GM21786 (cell line): ENCODE measurements around the gene TAF4.
"Not testable (repeated sequence)": the region's sequence is repeated elsewhere in the genome, so short reads cannot be mapped to it uniquely, and the experiment has no call there.

Experiments used
- ATAC-seq: cut with Tn5 transposase; IDR thresholded peaks from one replicate; pipeline ENCODE4 v1.9.1; 2021; ENCODE audit not compliant: unreplicated experiment

The TAF4 gene

GRCh38 chr20:61980647-61981583 lies 84.8 kb downstream of the TAF4 start:
- ATAC-seq, result no peak

GRCh38 chr20:61979701-61980635 lies 85.7 kb downstream of the TAF4 start:
- ATAC-seq, result no peak

DNA sequence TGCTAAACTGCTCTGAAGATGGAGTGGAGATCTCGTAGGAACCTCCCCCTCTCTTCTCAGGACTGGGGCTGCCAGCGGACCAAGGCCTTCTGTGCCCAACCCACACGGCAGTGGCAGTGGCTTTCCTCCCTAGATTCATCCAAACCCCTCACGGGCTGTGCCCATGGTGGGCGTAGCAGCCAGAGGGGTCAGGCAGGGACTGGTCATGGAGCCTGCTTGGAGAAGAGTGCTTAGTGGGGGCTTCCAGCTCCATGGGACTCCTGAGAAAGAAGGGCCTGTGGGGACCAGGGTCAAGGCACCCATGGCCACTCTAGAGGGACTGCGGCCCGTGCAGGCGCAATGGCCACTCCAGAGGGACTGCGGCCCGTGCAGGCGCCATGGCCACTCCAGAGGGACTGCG lies 86.6 kb downstream of the TAF4 start:
- no peak for ATAC-seq

DNA sequence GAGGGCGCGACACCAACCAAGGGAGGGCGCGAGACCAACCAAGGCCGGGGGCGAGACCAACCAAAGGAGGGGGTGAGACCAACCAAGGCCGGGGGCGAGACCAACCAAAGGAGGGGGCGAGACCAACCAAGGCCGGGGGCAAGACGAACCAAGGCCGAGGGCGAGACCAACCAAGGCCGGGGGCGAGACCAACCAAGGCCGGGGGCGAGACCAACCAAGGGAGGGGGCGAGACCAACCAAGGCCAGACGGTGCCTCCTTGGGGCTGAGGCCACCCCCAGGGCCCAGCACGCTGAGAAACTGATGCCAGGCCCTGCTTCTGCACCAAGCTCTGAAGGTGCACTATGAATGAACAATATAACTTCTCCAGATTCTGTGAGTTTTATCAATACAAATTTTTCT lies 87.2 kb downstream of the TAF4 start:
- no peak for ATAC-seq

- ATAC-seq, result no peak
Observed at GRCh38 chr20:61977419-61977786, 88.3 kb downstream of the TAF4 start.

- ATAC-seq, result no peak
Observed at GRCh38 chr20:61976644-61977418, 88.8 kb downstream of the TAF4 start.

GRCh38 chr20:61976263-61976643 lies 89.4 kb downstream of the TAF4 start:
- ATAC-seq, result no peak

DNA sequence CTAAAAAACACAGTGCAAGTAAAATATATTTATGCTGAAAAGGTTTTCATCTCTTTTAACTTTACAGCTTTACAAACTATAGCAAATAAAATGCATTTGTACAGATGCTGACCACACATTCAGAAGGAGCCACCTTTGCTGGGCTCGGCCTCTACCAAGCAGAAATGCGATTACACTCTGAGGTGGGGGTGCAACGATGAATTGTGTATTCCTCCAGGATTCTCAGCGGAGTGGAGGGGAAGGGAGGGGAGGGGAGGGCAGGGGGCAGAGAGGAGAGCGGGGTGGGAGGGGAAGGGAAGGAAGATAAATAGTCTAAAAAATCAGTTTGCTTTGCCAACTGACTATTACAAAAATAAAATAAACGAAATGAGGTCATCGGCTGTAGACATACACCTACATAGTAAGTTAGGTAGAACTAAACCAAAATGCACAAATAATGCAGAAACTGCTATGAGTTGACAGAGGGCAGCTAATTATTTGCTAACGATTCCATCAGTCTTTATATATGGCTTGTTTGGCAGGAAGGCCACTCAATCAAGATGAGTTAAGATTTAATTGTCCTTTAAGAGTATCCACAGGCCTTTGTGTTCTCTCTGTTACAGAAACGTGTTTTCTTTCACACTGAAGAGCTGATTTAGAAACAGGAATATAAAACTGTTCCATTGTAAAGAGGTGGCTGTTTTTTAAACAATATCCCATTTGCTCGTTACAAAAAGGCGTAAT lies 90.1 kb downstream of the TAF4 start:
- ATAC-seq, result no peak

DNA sequence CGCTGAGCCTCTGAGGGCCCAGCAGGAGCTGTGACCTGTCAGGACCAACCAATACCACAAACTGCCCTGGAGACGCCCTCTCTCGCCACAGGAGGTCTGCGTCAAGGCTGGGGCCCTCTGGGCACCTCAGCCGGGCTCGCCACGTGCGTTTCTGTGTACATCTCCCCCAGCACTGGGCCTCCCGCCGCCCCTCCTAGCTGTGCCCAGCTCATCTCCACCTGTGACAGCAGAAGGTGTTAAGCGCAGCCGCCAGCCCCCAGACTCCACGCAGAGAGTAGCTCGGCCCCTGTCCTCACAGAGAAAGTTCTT lies 91.4 kb downstream of the TAF4 start:
- no peak for ATAC-seq

DNA sequence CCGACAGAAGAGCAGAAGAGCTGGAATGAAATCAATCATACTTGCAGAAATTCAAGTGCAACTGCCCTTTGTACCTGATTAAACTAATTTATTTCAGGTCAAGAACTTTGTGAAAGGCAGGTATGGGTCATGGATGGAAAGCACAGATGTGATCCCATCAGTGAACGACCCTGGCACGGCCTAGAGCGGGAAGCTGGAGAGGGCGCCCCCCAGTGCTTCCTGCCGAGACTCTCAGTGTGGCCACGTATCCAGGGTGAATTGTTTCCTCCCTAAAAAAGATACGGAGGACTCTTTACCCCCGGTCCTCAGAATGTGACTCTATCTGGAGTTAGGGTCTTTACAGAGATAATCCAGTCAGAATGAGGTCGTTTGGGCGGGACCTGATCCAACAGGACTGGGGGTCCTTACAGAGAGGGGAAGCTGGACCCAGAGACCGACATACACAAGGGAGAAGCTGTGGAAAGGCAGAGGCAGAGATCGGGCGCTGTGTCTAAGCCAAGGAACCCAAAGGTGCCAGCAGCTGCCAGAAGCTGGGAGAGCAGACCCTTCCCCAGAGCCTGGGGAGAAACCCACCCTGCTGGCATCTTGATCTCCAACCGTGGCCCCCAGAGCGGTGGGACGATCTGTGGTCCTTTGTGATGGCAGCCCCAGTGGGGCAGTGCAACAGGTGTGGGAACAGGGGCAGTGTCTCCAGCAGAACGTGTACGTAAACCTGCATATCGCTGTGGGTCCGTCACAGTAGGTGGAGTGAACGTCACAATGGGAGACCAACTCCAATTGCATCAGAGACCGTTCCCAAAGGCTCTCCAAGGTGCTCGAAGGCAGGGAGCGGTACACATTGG lies 91.9 kb downstream of the TAF4 start:
- no peak for ATAC-seq

- ATAC-seq, result no peak
Observed at GRCh38 chr20:61972636-61973508, 92.8 kb downstream of the TAF4 start.

DNA sequence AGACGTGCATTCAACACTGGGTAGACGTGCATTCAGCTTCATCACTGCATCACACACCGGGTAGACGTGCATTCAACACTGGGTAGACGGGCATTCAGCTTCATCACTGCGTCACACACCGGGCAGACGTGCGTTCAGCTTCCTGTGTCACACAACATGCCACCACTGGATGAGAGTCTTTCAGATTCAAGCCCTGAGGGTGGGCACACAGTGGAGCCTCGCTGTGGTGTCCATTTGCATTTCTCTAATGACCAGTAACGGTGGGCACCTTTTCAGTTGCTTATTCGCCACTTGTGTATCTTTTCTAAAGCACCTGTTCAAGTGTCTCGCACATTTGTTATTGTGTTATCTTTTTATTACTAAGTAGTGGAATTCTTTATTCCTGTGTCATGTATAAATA lies 94.1 kb downstream of the TAF4 start:
- not testable (repeated sequence) for ATAC-seq

DNA sequence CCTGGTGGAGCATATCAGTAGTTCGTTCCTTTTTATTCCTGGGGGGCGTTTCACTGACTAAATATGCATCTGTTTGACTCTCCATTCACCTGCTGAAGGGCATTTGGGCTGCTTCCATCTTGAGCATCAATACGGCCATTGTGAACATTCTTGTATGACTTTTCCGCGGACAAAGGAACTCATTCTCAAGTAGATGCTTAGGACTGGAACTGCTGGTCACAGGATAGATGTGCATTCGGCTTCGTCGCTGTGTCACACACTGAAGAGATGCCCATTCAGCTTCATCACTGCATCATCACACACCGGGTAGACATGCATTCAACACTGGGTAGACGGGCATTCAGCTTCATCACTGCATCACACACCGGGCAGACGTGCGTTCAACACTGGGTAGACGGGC lies 95.3 kb downstream of the TAF4 start:
- ATAC-seq, result no peak

GRCh38 chr20:61969806-61970205 lies 95.9 kb downstream of the TAF4 start:
- ATAC-seq, result no peak

DNA sequence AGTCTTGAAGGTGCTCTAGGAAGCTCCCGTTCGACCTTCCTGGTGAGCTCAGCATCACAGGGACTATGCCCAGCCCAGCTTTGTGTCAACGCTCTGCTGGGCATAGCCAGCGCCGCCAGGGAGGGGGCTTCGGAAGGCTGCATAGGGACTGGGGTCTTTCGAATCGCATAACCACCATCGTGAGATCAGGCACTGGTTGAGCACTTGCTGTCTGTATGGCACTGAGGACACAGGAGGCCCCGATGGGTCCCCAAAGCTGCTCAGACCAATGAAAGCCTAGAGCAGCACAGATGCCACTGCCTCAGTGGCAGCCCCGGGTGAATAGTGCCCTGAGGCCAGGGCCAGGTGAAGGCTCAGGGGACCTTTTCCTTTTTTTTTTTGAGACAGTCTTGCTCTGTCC lies 96.7 kb downstream of the TAF4 start:
- ATAC-seq, result no peak

- ATAC-seq, result no peak
Observed at GRCh38 chr20:61968036-61968810, 97.5 kb downstream of the TAF4 start.

DNA sequence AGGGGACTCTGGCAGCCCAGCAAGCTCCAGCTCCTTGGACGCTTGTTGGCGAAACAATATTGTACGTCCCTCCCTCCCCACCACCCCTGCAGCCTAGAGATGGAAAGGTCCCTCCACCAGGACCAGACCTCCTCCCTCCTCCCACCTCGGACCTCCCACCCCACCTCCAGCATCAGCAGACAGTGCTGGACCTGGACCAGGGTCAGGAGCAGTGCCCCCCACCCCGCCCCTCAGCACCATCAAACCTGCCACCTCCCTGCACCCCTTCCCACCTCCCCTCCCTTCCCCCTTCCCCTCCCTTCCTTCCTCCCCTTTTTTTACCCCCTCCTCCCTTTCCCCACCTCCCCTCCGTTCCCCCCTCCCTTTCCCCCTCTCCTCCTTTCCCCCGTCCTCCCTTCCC lies 98.4 kb downstream of the TAF4 start:
- ATAC-seq, result no peak
